Measurements from ENCODE around the gene SMIM38.

GRCh38 chr11:69132301-69132670, 23.4 kb upstream of the SMIM38 start:
- TF ChIP-seq USF2 (IDR thresholded peaks at IDR 0.05; ENCODE audit: borderline replicate concordance, low read depth, low read length) (no peak), CTCF (IDR thresholded peaks at IDR 0.05) (no peak), NFIC (IDR thresholded peaks at IDR 0.05; ENCODE audit: borderline replicate concordance) (no peak)

All from SK-N-SH (cell line).